Fibroblast of the aortic adventitia (primary cell): ENCODE results near the gene OXA1L. TPM values are rescaled to one million over a fixed set of nuclear protein-coding genes. Genes with fewer than 3 reads are reported as not detected.
"Not testable (repeated sequence)": the region's sequence is repeated elsewhere in the genome, so short reads cannot be mapped to it uniquely, and the experiment has no call there.

Experiments
- DNase-seq: peaks from one replicate; pipeline ENCODE4 v3.0.0-alpha.2; 2010; ENCODE audit warnings: low read depth
- H3K4me3 ChIP-seq: 2 replicates; pipeline ENCODE4 v1.5.1; 2011; ENCODE audit warnings: low read depth, mild to moderate bottlenecking, control low read depth, low read length, moderate library complexity
- CTCF ChIP-seq: IDR thresholded peaks from 2 replicates; pipeline ENCODE4 v1.5.1; 2011; ENCODE audit warnings: mild to moderate bottlenecking, low read length, control low read depth, inconsistent platforms; ENCODE audit not compliant: insufficient read depth
- total RNA-seq: library from RNA; depleted of rRNA; stranded (reverse); fragments of >200 nt; gene quantifications from 2 replicates; pipeline ENCODE4 v1.2.3, GENCODE V29; 2012; ENCODE audit warnings: low replicate concordance

The OXA1L gene
- total RNA-seq, 1 donor = 66.4 TPM

GRCh38 chr14:22791301-22791700 lies 24.8 kb downstream of the OXA1L start:
- DNase-seq = peak; percentile 64
- TF ChIP-seq CTCF = no peak
- no peak overlapping the region for H3K4me3 ChIP-seq

GRCh38 chr14:22792158-22792557 lies 25.7 kb downstream of the OXA1L start:
- no peak overlapping the region for H3K4me3 ChIP-seq
- DNase-seq = no peak
- no peak for TF ChIP-seq CTCF

DNA sequence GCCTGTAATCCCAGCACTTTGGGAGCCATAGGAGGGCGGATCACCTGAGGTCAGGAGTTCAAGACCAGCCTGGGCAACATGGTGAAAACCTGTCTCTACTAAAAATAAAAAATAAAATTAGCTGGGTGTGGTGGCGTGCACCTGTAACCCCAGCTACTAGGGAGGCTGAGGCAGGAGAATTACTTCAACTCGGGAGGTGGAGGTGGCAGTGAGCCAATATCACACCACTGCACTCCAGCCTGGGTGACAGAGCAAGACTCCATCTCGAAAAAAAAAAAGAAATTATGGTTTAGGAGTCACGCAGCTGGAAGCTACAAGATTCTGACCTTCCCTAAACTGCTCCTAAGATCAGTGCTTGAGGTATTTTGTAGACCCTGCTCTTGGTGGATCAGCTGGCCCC lies 27.1 kb downstream of the OXA1L start:
- not testable (repeated sequence) for H3K4me3 ChIP-seq, DNase-seq

DNA sequence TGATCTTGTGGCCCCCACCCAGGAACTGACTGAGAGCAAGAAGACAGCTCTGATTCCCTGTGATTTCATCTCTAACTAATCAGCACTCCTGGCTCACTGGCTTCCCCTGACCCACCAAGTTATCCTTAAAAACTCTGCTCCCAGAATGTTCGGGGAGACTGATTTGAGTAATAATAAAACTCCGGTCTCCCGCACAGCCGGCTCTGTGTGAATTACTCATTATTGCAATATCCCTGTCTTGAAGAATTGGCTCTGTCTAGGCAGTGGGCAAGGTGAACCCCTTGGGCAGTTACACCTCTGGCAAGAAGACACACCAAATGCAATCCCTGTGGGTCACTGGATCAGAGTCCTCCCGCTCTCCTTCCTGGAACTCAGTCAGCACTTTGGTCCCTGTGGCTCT lies 27.5 kb downstream of the OXA1L start:
- DNase-seq = no peak
- no peak for TF ChIP-seq CTCF
- H3K4me3 ChIP-seq = no peak overlapping the region

DNA sequence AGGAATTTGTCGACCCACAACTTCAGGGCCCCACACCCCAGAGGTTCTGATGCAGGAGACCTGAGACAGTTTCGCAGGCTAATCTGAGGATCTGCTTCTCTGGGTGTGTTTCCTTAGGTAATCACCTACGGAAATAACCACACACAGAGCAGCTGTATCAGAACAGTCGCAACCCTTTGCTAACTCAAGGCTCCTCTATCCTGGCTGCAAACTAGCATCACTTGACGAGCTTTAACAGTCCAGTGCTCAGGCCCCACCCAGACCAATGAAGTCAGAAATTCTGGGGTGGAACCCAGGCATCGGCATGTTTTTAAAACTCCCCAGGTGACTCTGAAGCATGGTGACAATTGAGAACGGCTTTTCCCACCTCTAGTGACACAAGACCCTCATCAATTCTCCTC lies 28.1 kb downstream of the OXA1L start:
- no peak for DNase-seq
- H3K4me3 ChIP-seq = no peak overlapping the region
- TF ChIP-seq CTCF = no peak

GRCh38 chr14:22796087-22796707 lies 29.7 kb downstream of the OXA1L start:
- DNase-seq = no peak
- no peak overlapping the region for H3K4me3 ChIP-seq
- no peak for TF ChIP-seq CTCF

- no peak for DNase-seq
- no peak overlapping the region for H3K4me3 ChIP-seq
- no peak for TF ChIP-seq CTCF
Measured at GRCh38 chr14:22797017-22797917, 30.8 kb downstream of the OXA1L start.
